HUES48 (cell line): ENCODE measurements around the gene IWS1.
A peak's percentile ranks its signal among the peaks of the same experiment; 100 is the strongest.

Experiments used
- H3K27ac ChIP-seq: one replicate; pipeline ENCODE4 v1.7.0; 2013; ENCODE audit warnings: low read depth, low read length, inconsistent platforms
- H3K27me3 ChIP-seq: 2 replicates; pipeline ENCODE4 v1.6.1; 2013; ENCODE audit warnings: mild to moderate bottlenecking, low read length; ENCODE audit not compliant: control insufficient read depth, insufficient read depth
- H3K36me3 ChIP-seq: 2 replicates; pipeline ENCODE4 v1.6.1; 2013; ENCODE audit warnings: low read length; ENCODE audit not compliant: control insufficient read depth, insufficient read depth
- H3K4me1 ChIP-seq: 2 replicates; pipeline ENCODE4 v1.6.1; 2013; ENCODE audit warnings: mild to moderate bottlenecking, low read length; ENCODE audit not compliant: control insufficient read depth, insufficient read depth
- H3K4me3 ChIP-seq: 2 replicates; pipeline ENCODE4 v1.5.1; 2013; ENCODE audit warnings: mild to moderate bottlenecking, low read depth, low read length
- H3K9ac ChIP-seq: 2 replicates; pipeline ENCODE4 v1.6.1; 2013; ENCODE audit warnings: mild to moderate bottlenecking, low read depth, low read length, moderate library complexity
- H3K9me3 ChIP-seq: 2 replicates; pipeline ENCODE4 v1.6.1; 2013; ENCODE audit warnings: low read length; ENCODE audit not compliant: control insufficient read depth, insufficient read depth

The IWS1 gene

GRCh38 chr2:127469051-127469450 is 57.2 kb downstream of the IWS1 start:
- no peak overlapping the region for H3K4me3 ChIP-seq
- H3K27me3 ChIP-seq = no peaks in the 10 kb centered on the region
- no peak overlapping the region for H3K9ac ChIP-seq
- peaks cover 11% of the 10 kb centered on the region; the same call in 1 of the 2 replicates for H3K36me3 ChIP-seq
- no peaks in the 10 kb centered on the region for H3K9me3 ChIP-seq
- H3K4me1 ChIP-seq = peaks cover 13% of the 10 kb centered on the region
- H3K27ac ChIP-seq = no peak overlapping the region

GRCh38 chr2:127465258-127465657 is 61.0 kb downstream of the IWS1 start:
- Histone ChIP-seq H3K27me3 (no peaks in the 10 kb centered on the region), H3K4me3 (no peak overlapping the region), H3K4me1 (peaks cover 27% of the 10 kb centered on the region), H3K9me3 (no peaks in the 10 kb centered on the region), H3K27ac (no peak overlapping the region), H3K36me3 (peaks cover 11% of the 10 kb centered on the region; the same call in 1 of the 2 replicates), H3K9ac (no peak overlapping the region)

- H3K27ac ChIP-seq = no peak overlapping the region
- H3K9me3 ChIP-seq = no peaks in the 10 kb centered on the region
- no peak overlapping the region for H3K9ac ChIP-seq
- no peak overlapping the region for H3K4me3 ChIP-seq
- peaks cover 27% of the 10 kb centered on the region for H3K4me1 ChIP-seq
- peaks cover 9% of the 10 kb centered on the region; the same call in 1 of the 2 replicates for H3K36me3 ChIP-seq
- no peaks in the 10 kb centered on the region for H3K27me3 ChIP-seq
These were observed 61.6 kb downstream of the IWS1 start for GRCh38 chr2:127464470-127465257.

GRCh38 chr2:127463155-127463991 is 62.9 kb downstream of the IWS1 start:
- H3K9me3 ChIP-seq = no peaks in the 10 kb centered on the region
- peak overlapping the region; percentile 24; the same call in 1 of the 2 replicates for H3K9ac ChIP-seq
- H3K27ac ChIP-seq = peak overlapping the region; percentile 80
- H3K4me1 ChIP-seq = peaks cover 27% of the 10 kb centered on the region
- peaks cover 5% of the 10 kb centered on the region; the same call in 1 of the 2 replicates for H3K36me3 ChIP-seq
- H3K4me3 ChIP-seq = no peak overlapping the region
- no peaks in the 10 kb centered on the region for H3K27me3 ChIP-seq

- H3K9ac ChIP-seq = no peak overlapping the region
- H3K36me3 ChIP-seq = peaks cover 5% of the 10 kb centered on the region; the same call in 1 of the 2 replicates
- H3K4me3 ChIP-seq = no peak overlapping the region
- H3K27me3 ChIP-seq = no peaks in the 10 kb centered on the region
- H3K4me1 ChIP-seq = peaks cover 27% of the 10 kb centered on the region
- H3K27ac ChIP-seq = no peak overlapping the region
- H3K9me3 ChIP-seq = no peaks in the 10 kb centered on the region
These were observed 63.8 kb downstream of the IWS1 start for GRCh38 chr2:127462461-127462860.

- H3K27ac ChIP-seq = no peak overlapping the region
- H3K9ac ChIP-seq = no peak overlapping the region
- H3K36me3 ChIP-seq = no peaks in the 10 kb centered on the region
- H3K4me1 ChIP-seq = peaks cover 19% of the 10 kb centered on the region
- no peaks in the 10 kb centered on the region for H3K9me3 ChIP-seq
- no peak overlapping the region for H3K4me3 ChIP-seq
- no peaks in the 10 kb centered on the region for H3K27me3 ChIP-seq
These were observed 69.3 kb downstream of the IWS1 start for GRCh38 chr2:127456960-127457359.

GRCh38 chr2:127455566-127456493 is 70.5 kb downstream of the IWS1 start:
- peaks cover 19% of the 10 kb centered on the region for H3K4me1 ChIP-seq
- H3K27me3 ChIP-seq = no peaks in the 10 kb centered on the region
- H3K9ac ChIP-seq = no peak overlapping the region
- peak overlapping the region; percentile 40 for H3K4me3 ChIP-seq
- H3K36me3 ChIP-seq = no peaks in the 10 kb centered on the region
- no peaks in the 10 kb centered on the region for H3K9me3 ChIP-seq
- H3K27ac ChIP-seq = peak overlapping the region; percentile 60

- Histone ChIP-seq H3K27me3 (no peaks in the 10 kb centered on the region), H3K4me3 (no peak overlapping the region), H3K36me3 (no peaks in the 10 kb centered on the region), H3K9ac (no peak overlapping the region), H3K9me3 (no peaks in the 10 kb centered on the region), H3K4me1 (peaks cover 21% of the 10 kb centered on the region), H3K27ac (peak overlapping the region; percentile 60)
These were observed 71.4 kb downstream of the IWS1 start for GRCh38 chr2:127454595-127455565.

- Histone ChIP-seq H3K9ac (no peak overlapping the region), H3K9me3 (no peaks in the 10 kb centered on the region), H3K27me3 (no peaks in the 10 kb centered on the region), H3K27ac (no peak overlapping the region), H3K4me1 (peaks cover 31% of the 10 kb centered on the region), H3K36me3 (no peaks in the 10 kb centered on the region), H3K4me3 (no peak overlapping the region)
These were observed 72.7 kb downstream of the IWS1 start for GRCh38 chr2:127453392-127454171.
